KMS-11 (cell line): ENCODE results near the gene ZFAND3.

Source experiments
- H2AFZ ChIP-seq: fragments of 200-600 bp; sonication (generic); 2 replicates; pipeline ENCODE4 v1.6.1; 2016; ENCODE audit warnings: antibody characterized with exemption, mixed run types, low read depth
- H3K27ac ChIP-seq: fragments of 200-600 bp; sonication (generic); 2 replicates; pipeline ENCODE4 v1.6.1; 2016; ENCODE audit warnings: mild to moderate bottlenecking, mixed run types
- H3K27me3 ChIP-seq: fragments of 200-600 bp; sonication (generic); 2 replicates; pipeline ENCODE4 v1.6.1; 2017; ENCODE audit warnings: mild to moderate bottlenecking, low read depth, mixed run types, moderate library complexity; ENCODE audit not compliant: insufficient read depth
- H3K36me3 ChIP-seq: fragments of 200-600 bp; sonication (generic); 2 replicates; pipeline ENCODE4 v1.6.1; 2017; ENCODE audit warnings: mild to moderate bottlenecking, mixed run types; ENCODE audit not compliant: insufficient read depth
- H3K4me1 ChIP-seq: fragments of 200-600 bp; sonication (generic); 2 replicates; pipeline ENCODE4 v1.6.1; 2016; ENCODE audit warnings: mild to moderate bottlenecking, low read depth, mixed run types; ENCODE audit not compliant: poor library complexity, severe bottlenecking
- H3K4me2 ChIP-seq: fragments of 200-600 bp; sonication (generic); 2 replicates; pipeline ENCODE4 v1.7.0; 2016; ENCODE audit warnings: mild to moderate bottlenecking, mixed run types
- H3K4me3 ChIP-seq: fragments of 200-600 bp; sonication (generic); IDR thresholded peaks from 2 replicates; pipeline ENCODE4 v1.6.1; 2017; ENCODE audit warnings: low read depth, low read length, mixed read lengths; ENCODE audit not compliant: insufficient read depth
- H3K79me2 ChIP-seq: fragments of 200-600 bp; sonication (generic); 2 replicates; pipeline ENCODE4 v1.6.1; 2016; ENCODE audit warnings: low read depth, mixed run types; ENCODE audit not compliant: insufficient read depth
- H3K9ac ChIP-seq: fragments of 200-600 bp; sonication (generic); 2 replicates; pipeline ENCODE4 v1.6.1; 2016; ENCODE audit warnings: mild to moderate bottlenecking, mixed run types
- H4K20me1 ChIP-seq: fragments of 200-600 bp; sonication (generic); 2 replicates; pipeline ENCODE4 v1.6.1; 2016; ENCODE audit warnings: mild to moderate bottlenecking, mixed run types; ENCODE audit not compliant: insufficient read depth
- TF ChIP-seq, protein P1 (sequence below): fragments of 200-600 bp; sonication (generic); conservative IDR thresholded peaks from 2 replicates; pipeline ENCODE4 v1.6.1; 2017; ENCODE audit warnings: low read depth, mild to moderate bottlenecking, antibody characterized with exemption, low read length, moderate library complexity, mixed read lengths

The ZFAND3 gene

DNA sequence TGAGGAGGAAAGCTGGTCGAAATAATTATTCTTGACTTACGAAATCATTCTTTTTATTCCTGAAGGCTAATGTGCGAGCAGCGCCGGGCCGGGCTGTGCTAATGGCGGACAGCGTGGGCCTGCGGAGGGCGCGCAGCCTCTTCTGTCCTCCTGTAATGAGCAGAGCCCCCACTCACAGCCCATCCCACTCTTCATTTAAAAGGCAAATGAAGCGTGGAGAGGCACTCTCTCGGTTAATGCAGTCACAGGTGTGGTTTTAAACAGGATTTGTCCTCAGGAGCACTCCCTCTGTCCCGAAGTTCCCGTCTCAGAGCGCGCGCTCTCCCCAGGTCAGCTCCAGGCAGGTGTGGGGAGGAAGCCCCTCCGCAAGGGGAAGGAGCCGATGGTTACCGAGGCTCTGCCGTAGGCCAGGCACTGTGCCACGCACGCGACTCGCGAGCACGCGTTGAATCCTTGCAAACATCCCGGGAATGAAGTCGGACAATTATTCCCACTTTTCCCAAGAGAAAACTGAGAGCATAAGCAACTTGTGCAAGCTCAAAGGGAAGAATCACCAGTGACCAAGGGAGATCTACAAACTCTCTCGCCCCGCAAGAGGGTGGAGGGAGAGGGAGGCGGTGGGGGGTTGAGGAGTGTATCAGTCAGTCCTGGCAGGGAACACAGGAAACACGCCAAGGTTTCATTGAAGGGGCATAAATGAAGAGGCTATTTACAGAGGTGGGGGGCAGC lies 35.5 kb upstream of the ZFAND3 start:
- H3K9ac ChIP-seq, result no peak overlapping the region
- no peaks in the 10 kb centered on the region for H3K79me2 ChIP-seq
- TF ChIP-seq, protein P1, sequence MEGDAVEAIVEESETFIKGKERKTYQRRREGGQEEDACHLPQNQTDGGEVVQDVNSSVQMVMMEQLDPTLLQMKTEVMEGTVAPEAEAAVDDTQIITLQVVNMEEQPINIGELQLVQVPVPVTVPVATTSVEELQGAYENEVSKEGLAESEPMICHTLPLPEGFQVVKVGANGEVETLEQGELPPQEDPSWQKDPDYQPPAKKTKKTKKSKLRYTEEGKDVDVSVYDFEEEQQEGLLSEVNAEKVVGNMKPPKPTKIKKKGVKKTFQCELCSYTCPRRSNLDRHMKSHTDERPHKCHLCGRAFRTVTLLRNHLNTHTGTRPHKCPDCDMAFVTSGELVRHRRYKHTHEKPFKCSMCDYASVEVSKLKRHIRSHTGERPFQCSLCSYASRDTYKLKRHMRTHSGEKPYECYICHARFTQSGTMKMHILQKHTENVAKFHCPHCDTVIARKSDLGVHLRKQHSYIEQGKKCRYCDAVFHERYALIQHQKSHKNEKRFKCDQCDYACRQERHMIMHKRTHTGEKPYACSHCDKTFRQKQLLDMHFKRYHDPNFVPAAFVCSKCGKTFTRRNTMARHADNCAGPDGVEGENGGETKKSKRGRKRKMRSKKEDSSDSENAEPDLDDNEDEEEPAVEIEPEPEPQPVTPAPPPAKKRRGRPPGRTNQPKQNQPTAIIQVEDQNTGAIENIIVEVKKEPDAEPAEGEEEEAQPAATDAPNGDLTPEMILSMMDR, result no peak
- peaks cover 27% of the 10 kb centered on the region for H3K4me1 ChIP-seq
- no peak overlapping the region for H2AFZ ChIP-seq
- no peak overlapping the region for H3K4me3 ChIP-seq
- no peak overlapping the region for H3K4me2 ChIP-seq
- H3K36me3 ChIP-seq, result no peaks in the 10 kb centered on the region
- H4K20me1 ChIP-seq, result no peaks in the 10 kb centered on the region
- no peaks in the 10 kb centered on the region for H3K27me3 ChIP-seq
- no peak overlapping the region for H3K27ac ChIP-seq

DNA sequence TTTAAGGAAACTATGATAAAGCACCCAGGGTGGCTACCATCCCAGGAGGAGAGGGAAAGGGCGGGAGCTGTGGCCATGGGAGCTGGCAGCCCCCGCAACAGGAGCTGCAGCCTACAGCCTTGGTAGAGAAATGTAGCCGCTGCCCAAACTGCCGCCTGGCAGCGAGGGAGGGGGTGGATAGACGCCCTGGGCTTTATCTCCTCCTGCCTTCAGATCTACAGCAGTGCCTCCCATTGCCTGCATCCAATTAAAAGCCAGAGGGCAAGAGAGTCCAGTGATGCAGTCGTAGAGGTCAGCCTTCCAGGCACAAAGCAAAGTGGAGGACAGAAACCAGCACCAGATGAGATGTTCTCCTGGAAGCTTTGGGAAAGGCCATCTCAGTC lies 35.0 kb upstream of the ZFAND3 start:
- no peaks in the 10 kb centered on the region for H3K36me3 ChIP-seq
- no peak overlapping the region for H3K9ac ChIP-seq
- no peaks in the 10 kb centered on the region for H4K20me1 ChIP-seq
- no peak overlapping the region for H3K27ac ChIP-seq
- H3K4me1 ChIP-seq, result peaks cover 22% of the 10 kb centered on the region
- TF ChIP-seq, protein P1, result no peak
- no peak overlapping the region for H3K4me2 ChIP-seq
- H3K79me2 ChIP-seq, result no peaks in the 10 kb centered on the region
- no peak overlapping the region for H2AFZ ChIP-seq
- H3K4me3 ChIP-seq, result no peak overlapping the region
- no peaks in the 10 kb centered on the region for H3K27me3 ChIP-seq

DNA sequence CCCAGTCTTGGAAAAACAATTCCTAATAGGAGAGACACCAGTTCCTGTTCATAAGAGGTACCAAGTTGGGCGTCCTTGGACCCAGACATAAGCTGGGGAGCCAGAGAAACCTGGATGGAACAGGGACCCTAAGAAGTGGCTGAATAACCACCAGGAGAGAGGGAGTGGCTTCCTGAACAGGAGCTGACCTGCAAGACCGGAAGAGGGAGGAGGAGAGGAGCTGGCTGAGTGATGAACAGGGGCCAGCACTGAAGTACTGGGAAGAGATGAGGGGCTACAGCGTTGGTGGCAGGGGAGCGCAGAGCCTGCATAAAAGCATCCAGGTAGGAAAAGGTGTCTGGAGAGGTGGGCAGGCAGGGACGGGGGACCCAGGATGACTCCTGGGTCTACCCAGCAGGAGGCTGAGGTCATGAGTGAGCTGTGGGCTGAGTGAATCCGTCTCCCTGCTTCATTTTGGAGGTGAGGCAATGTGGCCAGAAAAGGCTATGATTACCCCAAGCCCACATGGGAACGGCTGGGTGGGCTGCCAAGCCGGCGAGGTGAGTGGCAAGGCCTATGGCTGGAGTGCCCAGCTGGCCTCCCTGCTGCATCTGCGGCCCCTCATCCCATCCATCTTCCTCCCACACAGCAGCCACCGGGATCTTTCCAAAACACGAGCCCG lies 34.4 kb upstream of the ZFAND3 start:
- Histone ChIP-seq H3K27ac (no peak overlapping the region), H3K4me3 (no peak overlapping the region), H3K9ac (no peak overlapping the region), H3K36me3 (no peaks in the 10 kb centered on the region), H3K4me2 (no peak overlapping the region), H3K27me3 (no peaks in the 10 kb centered on the region), H3K4me1 (peaks cover 16% of the 10 kb centered on the region), H3K79me2 (no peaks in the 10 kb centered on the region), H2AFZ (no peak overlapping the region), H4K20me1 (no peaks in the 10 kb centered on the region)
- TF ChIP-seq, protein P1, result no peak

DNA sequence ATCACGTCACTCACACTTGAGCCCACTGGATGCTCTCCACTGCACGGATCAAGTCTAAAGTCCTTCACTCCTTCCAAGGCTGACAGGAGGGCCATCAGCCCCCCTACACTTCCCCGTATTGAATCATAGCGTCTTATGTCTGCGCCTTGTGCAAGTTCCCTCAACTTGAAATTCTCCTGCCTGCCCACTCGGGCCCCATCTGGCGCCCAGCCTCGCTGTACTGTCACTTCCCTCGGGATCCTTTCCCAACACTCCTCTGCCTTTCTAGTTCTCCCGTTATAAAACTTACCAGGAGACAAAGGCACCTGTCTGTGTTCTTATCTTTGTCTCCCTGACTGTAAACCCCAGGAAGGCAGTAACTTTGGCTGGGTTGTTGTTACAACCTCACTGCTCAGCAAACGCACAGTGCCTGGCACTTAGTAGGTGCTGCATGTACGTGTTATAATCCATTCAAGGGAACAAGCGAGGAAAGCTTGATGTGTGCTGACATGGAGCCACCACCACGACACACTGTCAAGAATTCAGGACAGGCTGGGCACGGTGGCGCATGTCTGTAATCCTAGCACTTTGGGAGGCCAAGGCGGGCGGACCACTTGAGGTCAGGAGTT lies 33.8 kb upstream of the ZFAND3 start:
- H3K9ac ChIP-seq, result no peak overlapping the region
- H3K4me2 ChIP-seq, result no peak overlapping the region
- H3K27ac ChIP-seq, result no peak overlapping the region
- H4K20me1 ChIP-seq, result no peaks in the 10 kb centered on the region
- H3K79me2 ChIP-seq, result no peaks in the 10 kb centered on the region
- TF ChIP-seq, protein P1, result no peak
- H3K4me3 ChIP-seq, result no peak overlapping the region
- H3K27me3 ChIP-seq, result no peaks in the 10 kb centered on the region
- no peaks in the 10 kb centered on the region for H3K36me3 ChIP-seq
- peaks cover 13% of the 10 kb centered on the region for H3K4me1 ChIP-seq
- H2AFZ ChIP-seq, result no peak overlapping the region
